C4-2B (cell line): ENCODE results near the gene SOD2.

Experiments
- CTCF ChIP-seq: fragments of 450-650 bp; conservative IDR thresholded peaks from 2 replicates; pipeline ENCODE4 v1.5.1; 2017; ENCODE audit warnings: mild to moderate bottlenecking
- ZFX ChIP-seq: fragments of 450-650 bp; IDR thresholded peaks from 2 replicates; pipeline ENCODE4 v1.6.1; 2017

GRCh38 chr6:159693894-159694545 is 979 bp upstream of the SOD2 start:
- TF ChIP-seq CTCF (no peak), ZFX (no peak)
